Activated naive CD8-positive, alpha-beta T cell treated with anti-CD3 and anti-CD28 coated beads for 36 hours (primary cell): ENCODE data around the gene SIGLEC15. TPM values are rescaled to one million over a fixed set of nuclear protein-coding genes. Genes with fewer than 3 reads are reported as not detected.

Experiments
- DNase-seq: peaks from one replicate; pipeline ENCODE4 v3.0.0; 2021
- H3K27ac Mint-ChIP-seq: one replicate; pipeline ENCODE4 v1.8.0; 2022; ENCODE audit warnings: mild to moderate bottlenecking, moderate library complexity, mixed read lengths
- H3K27me3 Mint-ChIP-seq: one replicate; pipeline ENCODE4 v1.8.0; 2022; ENCODE audit warnings: mild to moderate bottlenecking, mixed read lengths
- H3K36me3 Mint-ChIP-seq: one replicate; pipeline ENCODE4 v1.8.0; 2021; ENCODE audit warnings: mild to moderate bottlenecking, mixed read lengths
- H3K4me1 Mint-ChIP-seq: one replicate; pipeline ENCODE4 v1.8.0; 2021; ENCODE audit warnings: mixed read lengths
- H3K4me3 Mint-ChIP-seq: one replicate; pipeline ENCODE4 v1.8.0; 2022; ENCODE audit warnings: mild to moderate bottlenecking, moderate library complexity, mixed read lengths
- H3K9me3 Mint-ChIP-seq: one replicate; pipeline ENCODE4 v1.8.0; 2022; ENCODE audit warnings: mixed read lengths
- total RNA-seq, 2 experiments: library from RNA; stranded (reverse); gene quantifications; one replicate each; pipeline ENCODE4 v1.2.3, GENCODE V29; 2021

Gene SIGLEC15
- total RNA-seq, 2 experiments from 2014 or later = not detected

GRCh38 chr18:45871431-45872084, 46.1 kb downstream of the SIGLEC15 start:
- no peak for DNase-seq
- H3K9me3 Mint-ChIP-seq = peaks cover 16% of the 10 kb centered on the region
- H3K4me3 Mint-ChIP-seq = no peak overlapping the region
- no peak overlapping the region for H3K27ac Mint-ChIP-seq
- H3K27me3 Mint-ChIP-seq = no peaks in the 10 kb centered on the region
- peaks cover 31% of the 10 kb centered on the region for H3K4me1 Mint-ChIP-seq
- H3K36me3 Mint-ChIP-seq = peaks cover 76% of the 10 kb centered on the region

- peaks cover 70% of the 10 kb centered on the region for H3K36me3 Mint-ChIP-seq
- peak overlapping the region; percentile 56 for H3K4me3 Mint-ChIP-seq
- peaks cover 16% of the 10 kb centered on the region for H3K9me3 Mint-ChIP-seq
- peaks cover 29% of the 10 kb centered on the region for H3K4me1 Mint-ChIP-seq
- peak overlapping the region; percentile 95 for H3K27ac Mint-ChIP-seq
- DNase-seq = peak; percentile 73
- H3K27me3 Mint-ChIP-seq = no peaks in the 10 kb centered on the region
These were observed 49.2 kb downstream of the SIGLEC15 start for GRCh38 chr18:45874491-45875184.

GRCh38 chr18:45876161-45876560, 50.7 kb downstream of the SIGLEC15 start:
- H3K4me1 Mint-ChIP-seq = peaks cover 38% of the 10 kb centered on the region
- DNase-seq = no peak

GRCh38 chr18:45877403-45877802, 51.9 kb downstream of the SIGLEC15 start:
- Mint-ChIP-seq H3K27ac (no peak overlapping the region), H3K9me3 (peaks cover 14% of the 10 kb centered on the region), H3K4me1 (peaks cover 32% of the 10 kb centered on the region), H3K4me3 (no peak overlapping the region), H3K36me3 (peaks cover 55% of the 10 kb centered on the region), H3K27me3 (no peaks in the 10 kb centered on the region)
- DNase-seq = no peak

More at GRCh38 chr18:45876161-45876560, 50.7 kb downstream of the SIGLEC15 start:
- Mint-ChIP-seq H3K4me3 (no peak overlapping the region), H3K27me3 (no peaks in the 10 kb centered on the region), H3K27ac (no peak overlapping the region), H3K9me3 (peaks cover 16% of the 10 kb centered on the region), H3K36me3 (peaks cover 64% of the 10 kb centered on the region)

- peaks cover 18% of the 10 kb centered on the region for H3K4me1 Mint-ChIP-seq
- H3K36me3 Mint-ChIP-seq = peaks cover 32% of the 10 kb centered on the region
- peaks cover 4% of the 10 kb centered on the region for H3K9me3 Mint-ChIP-seq
- peak overlapping the region; percentile 32 for H3K27ac Mint-ChIP-seq
- H3K27me3 Mint-ChIP-seq = no peaks in the 10 kb centered on the region
- peak; percentile 72 for DNase-seq
- H3K4me3 Mint-ChIP-seq = no peak overlapping the region
These were observed 54.5 kb downstream of the SIGLEC15 start for GRCh38 chr18:45879681-45880655.

- H3K36me3 Mint-ChIP-seq = peaks cover 25% of the 10 kb centered on the region
- H3K27ac Mint-ChIP-seq = peak overlapping the region; percentile 32
- H3K9me3 Mint-ChIP-seq = no peaks in the 10 kb centered on the region
- DNase-seq = no peak
- peaks cover 14% of the 10 kb centered on the region for H3K4me1 Mint-ChIP-seq
- H3K27me3 Mint-ChIP-seq = no peaks in the 10 kb centered on the region
- H3K4me3 Mint-ChIP-seq = no peak overlapping the region
These were observed 55.5 kb downstream of the SIGLEC15 start for GRCh38 chr18:45880876-45881558.

- H3K4me1 Mint-ChIP-seq = no peaks in the 10 kb centered on the region
- H3K27me3 Mint-ChIP-seq = no peaks in the 10 kb centered on the region
- no peak overlapping the region for H3K4me3 Mint-ChIP-seq
- no peaks in the 10 kb centered on the region for H3K9me3 Mint-ChIP-seq
- peaks cover 2% of the 10 kb centered on the region for H3K36me3 Mint-ChIP-seq
- no peak overlapping the region for H3K27ac Mint-ChIP-seq
- DNase-seq = no peak
These were observed 62.1 kb downstream of the SIGLEC15 start for GRCh38 chr18:45887585-45887984.

- Mint-ChIP-seq H3K4me1 (peaks cover under 1% of the 10 kb centered on the region), H3K27ac (peak overlapping the region; percentile 0), H3K9me3 (no peaks in the 10 kb centered on the region), H3K27me3 (no peaks in the 10 kb centered on the region), H3K4me3 (no peak overlapping the region), H3K36me3 (peaks cover 3% of the 10 kb centered on the region)
- no peak for DNase-seq
These were observed 64.1 kb downstream of the SIGLEC15 start for GRCh38 chr18:45889419-45890064.

GRCh38 chr18:45890606-45891005, 65.1 kb downstream of the SIGLEC15 start:
- H3K4me3 Mint-ChIP-seq = no peak overlapping the region

GRCh38 chr18:45891806-45892205, 66.3 kb downstream of the SIGLEC15 start:
- no peaks in the 10 kb centered on the region for H3K9me3 Mint-ChIP-seq
- no peak overlapping the region for H3K4me3 Mint-ChIP-seq
- H3K27ac Mint-ChIP-seq = no peak overlapping the region
- no peaks in the 10 kb centered on the region for H3K27me3 Mint-ChIP-seq
- H3K4me1 Mint-ChIP-seq = peaks cover 10% of the 10 kb centered on the region
- H3K36me3 Mint-ChIP-seq = peaks cover 6% of the 10 kb centered on the region
- no peak for DNase-seq

More at GRCh38 chr18:45890606-45891005, 65.1 kb downstream of the SIGLEC15 start:
- Mint-ChIP-seq H3K4me1 (peaks cover 7% of the 10 kb centered on the region), H3K9me3 (no peaks in the 10 kb centered on the region), H3K27me3 (no peaks in the 10 kb centered on the region), H3K36me3 (peaks cover 6% of the 10 kb centered on the region), H3K27ac (no peak overlapping the region)
- no peak for DNase-seq

Other genes starting within 250 kb of the SIGLEC15 start
- gene SLC14A2, start 210.2 kb upstream of the SIGLEC15 start, total RNA-seq = under 1 TPM; 0.10 to 0.14 TPM
- gene SLC14A1, start 101.5 kb upstream of the SIGLEC15 start, total RNA-seq = 1 to 10 TPM; 1.1 to 1.4 TPM
- gene EPG5, start 141.7 kb downstream of the SIGLEC15 start, total RNA-seq = 10 to 100 TPM; 12.9 to 13.8 TPM
- gene PSTPIP2, start 246.6 kb downstream of the SIGLEC15 start, total RNA-seq = 10 to 100 TPM; 21.6 to 22.0 TPM